Amniotic epithelial cell (primary cell): ENCODE data around the gene GIMAP8.
A peak's percentile ranks its signal among the peaks of the same experiment; 100 is the strongest.
"Not testable (repeated sequence)": the region's sequence is repeated elsewhere in the genome, so short reads cannot be mapped to it uniquely, and the experiment has no call there.

Experiments used
- DNase-seq: peaks from one replicate; pipeline ENCODE4 v3.0.0-alpha.2; 2010; ENCODE audit warnings: low read depth

The GIMAP8 gene

GRCh38 chr7:150435390-150436073 is 14.9 kb upstream of the GIMAP8 start:
- no peak for DNase-seq

DNA sequence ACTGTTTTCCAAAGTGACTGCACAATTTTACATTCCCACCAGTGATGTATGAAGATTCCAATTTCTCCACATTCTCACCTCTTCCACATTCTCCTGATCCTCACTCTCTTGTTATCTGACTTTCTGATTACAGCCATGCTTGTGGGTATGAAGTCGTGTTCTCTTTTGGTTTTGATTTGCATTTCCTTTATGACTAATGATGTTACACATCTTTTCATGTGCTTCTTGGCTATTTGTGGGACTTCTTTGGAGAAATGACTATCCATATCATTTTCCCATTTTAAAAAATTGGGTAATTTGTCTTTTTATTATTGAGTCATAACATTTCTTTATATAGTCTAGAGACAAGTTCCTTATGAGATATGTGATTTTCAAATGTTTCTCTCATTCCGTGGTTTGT is 10.5 kb upstream of the GIMAP8 start:
- DNase-seq, result peak; percentile 61

DNA sequence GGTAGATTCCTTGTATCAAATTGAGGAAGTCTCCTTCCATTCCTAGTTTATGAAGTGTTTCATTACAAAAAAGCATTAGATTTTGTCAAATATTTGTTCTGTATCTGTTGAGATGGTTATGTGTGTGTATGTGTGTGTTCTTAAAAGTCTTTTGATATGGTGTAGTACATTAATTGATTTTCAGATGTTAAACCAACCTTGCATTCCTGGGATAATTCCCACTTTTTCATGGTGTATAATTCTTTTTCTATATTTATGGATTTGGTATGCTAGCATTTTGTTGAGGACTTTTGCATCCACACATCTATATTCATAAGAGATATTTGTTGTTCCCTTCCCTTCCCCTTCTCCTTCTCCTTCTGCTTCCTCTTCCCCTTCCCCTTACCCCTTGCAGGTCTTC is 8.9 kb upstream of the GIMAP8 start:
- DNase-seq, result no peak

DNA sequence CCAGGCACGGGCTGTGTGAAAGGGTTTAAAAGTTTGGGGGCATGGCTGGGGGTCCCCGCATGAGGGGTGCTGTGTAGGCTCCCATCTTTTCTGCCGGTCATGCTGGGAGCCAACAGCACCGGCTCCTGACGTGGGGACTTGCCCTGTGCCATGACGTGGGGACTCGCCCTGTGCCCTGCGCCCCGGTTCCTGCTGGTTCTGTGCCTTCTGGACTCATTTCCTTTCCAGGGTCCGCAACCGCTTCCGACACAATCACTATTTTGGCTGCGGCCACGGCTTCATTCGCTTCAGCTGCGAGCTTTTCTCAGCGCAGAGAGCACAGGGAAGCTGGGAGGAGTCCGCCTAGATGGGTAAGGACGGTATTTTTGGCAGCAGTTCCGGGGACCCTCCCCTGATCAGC is 7.6 kb upstream of the GIMAP8 start:
- no peak for DNase-seq

DNA sequence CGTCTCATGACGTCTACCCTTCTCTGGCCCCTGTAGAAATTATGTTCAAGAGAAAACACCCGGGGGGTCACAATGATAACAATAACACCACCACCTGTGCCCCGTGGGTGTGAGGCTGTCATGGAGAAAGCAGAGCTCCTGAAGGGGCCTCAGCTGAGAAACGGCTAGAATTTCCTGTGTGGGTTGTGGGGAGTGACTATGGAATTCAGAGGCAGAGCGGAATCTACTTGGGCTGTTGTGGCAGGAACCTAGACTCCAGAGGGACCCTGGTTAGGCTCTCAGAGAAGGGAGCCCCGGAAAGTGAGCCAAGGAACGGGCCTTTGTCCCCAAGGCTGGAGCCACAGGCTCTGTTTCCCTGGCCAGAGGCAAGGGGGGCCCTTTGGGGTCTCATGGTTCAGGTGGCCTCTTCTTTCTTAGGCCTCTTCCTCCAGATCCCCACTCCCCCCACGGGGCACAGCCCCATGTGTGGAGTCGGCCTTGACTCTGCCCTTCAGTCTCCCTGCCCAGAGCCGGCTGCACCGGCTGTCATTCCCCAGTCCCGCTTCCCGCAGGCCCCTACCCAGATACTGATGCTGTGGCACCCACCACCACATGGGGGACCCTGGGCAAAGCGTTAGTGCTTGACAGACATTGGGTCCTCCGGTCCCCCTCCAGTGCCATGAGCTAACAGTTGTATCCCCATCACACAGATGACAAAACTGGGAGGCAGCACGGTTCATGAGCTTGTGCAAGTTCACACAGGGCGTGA is 6.5 kb upstream of the GIMAP8 start:
- DNase-seq, result no peak

DNA sequence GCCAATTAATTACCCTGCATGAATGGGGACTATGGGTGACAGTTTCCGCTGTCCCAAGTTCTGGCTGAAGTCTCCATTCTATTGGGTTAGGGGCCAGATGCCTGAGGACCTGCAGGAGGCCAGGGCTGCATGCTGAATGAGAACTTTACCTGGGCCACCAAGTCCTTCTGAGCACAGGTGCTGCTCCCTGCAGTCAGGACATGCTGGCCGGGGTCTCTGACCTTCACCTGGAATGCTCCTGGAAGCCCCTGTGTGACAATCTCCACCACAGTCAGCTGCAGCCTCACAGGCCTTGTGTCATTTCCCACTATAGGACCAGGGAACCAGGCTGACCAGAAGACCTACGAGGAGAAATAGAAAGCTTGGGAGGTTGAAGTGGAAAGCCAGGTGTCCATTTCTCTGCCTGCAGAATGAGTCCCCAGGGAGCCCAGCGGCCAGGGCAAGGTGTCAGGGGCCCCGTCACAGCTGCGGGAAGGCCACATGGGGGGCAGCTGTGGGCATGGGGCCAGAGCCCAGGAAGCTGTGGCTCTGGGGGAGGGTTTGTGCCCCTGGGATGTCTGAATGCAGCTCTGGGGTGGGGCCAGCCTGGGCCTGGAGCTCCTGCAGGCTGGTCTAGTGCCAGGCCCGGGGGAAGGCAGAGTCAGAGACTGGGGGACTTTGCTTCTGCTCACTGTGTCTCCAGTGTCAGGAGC is 5.6 kb upstream of the GIMAP8 start:
- DNase-seq, result no peak

DNA sequence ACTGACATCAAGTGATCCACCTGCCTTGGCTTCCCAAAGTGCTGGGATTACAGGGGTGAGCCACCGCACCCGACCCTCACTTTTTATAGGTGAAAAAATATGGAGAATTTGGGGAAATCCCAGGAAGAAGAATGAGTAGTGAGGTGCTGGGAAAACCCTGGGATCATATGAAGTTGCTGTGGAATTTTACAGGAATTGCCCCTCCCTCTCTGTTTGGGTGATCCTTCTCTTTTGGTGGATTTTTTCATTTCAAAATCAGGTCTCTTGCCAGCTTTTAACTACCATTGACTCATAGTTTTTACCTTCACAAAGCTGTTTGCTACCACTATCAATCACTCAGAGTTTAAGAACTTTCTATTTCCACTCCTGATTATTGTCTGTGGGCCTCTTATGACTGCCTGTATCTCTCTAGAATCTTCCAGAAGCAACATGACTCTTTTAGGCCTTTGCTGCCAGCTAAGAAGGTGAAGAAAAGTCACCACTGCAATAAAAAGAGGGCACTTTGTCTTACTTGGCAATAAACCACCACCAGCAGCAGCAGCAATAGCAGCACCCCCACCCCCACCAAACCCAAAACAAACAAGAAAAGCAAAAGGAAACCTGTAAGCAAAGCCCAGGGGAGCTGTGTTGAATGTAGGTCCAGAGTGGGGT is 4.0 kb upstream of the GIMAP8 start:
- DNase-seq, result no peak

DNA sequence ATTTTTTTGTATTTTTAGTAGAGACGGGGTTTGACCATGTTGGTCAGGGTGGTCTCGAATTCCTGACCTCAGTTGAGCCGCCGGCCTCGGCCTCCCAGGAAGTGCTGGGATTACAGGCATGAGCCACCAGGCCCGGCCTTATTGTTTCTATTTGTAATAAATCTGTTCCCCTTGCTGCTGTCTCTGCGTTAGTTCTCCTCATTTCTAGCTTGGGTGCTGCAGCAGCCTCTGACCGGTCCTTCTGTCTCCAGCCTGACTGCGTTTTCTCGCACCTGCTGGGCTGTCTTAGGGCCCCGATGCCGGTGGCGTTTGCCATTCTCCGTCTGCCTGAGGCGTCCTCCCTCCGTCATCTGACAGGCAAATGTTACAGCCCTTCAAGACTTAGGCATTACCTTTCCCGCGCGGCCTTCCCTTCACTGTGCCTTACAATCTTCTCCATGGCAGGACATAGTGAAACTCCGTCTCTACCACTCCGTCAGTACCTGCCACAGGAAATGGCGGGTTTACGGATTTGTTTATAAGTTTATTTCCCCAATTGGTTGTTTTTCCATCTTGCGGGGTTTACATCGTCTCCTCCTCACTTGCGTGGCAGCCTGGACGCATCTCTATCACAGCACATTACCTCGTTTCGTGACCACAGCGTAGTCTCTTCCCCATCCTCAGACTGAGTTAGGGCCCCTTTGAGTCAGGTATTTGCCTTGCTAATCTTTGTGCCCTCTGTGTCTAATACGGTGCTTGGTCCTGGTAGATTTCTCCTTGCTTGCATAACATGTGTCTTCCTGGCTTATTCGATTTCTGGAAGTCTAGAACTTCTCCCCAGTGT is 2.3 kb upstream of the GIMAP8 start:
- no peak for DNase-seq

DNA sequence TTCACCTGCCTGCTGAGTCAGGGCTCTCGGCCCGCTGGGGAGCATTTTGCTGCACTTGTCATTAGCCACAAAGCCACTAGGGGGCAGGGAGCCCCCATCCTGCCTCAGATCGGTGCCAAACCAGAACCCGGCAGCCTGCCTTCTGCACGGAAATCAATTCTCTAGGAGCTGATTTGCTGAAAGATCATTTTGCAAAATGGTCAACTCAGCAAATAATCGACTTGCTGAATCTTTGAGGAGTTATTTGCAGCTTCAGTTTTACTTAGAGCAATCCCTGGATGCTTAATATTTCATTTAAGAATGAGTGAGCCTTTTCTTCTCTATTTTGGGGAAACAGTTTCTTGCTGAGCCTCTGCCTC is 1.7 kb upstream of the GIMAP8 start:
- peak; percentile 16 for DNase-seq

DNA sequence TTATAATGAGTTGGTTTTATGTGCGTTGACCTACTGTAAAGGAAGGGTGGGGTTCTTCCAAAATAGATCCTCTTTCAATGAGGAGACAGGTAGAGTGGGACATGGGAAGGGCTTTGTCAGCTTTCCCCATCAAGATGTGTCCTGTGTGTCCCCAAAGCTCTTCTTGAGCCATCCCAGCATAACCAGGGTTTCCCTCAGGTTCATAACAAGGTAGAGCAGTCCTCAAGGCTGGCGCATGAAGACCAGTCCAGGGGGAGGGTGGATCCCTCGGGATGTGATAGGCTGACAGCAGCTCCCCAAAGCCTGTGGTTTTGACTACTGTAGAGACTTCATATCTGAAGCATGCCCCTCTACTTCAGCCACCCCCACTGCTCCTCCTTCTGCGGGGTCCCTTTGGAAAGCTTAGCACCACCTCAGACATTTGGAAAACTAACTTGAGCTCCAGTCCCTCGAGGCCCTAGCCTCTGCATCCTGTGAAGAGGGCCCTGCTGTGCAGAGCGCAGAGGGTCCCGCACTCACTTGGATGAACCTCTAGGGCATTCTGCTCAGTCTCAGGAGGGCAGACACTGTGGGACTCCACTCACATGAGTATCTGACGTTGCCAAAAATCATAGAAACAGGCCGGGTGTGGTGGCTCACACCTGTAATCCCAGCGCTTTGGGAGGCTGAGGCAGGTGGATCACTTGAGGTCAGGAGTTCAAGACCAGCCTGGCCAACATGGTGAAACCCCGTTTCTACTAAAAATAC is 1.1 kb upstream of the GIMAP8 start:
- DNase-seq, result no peak

DNA sequence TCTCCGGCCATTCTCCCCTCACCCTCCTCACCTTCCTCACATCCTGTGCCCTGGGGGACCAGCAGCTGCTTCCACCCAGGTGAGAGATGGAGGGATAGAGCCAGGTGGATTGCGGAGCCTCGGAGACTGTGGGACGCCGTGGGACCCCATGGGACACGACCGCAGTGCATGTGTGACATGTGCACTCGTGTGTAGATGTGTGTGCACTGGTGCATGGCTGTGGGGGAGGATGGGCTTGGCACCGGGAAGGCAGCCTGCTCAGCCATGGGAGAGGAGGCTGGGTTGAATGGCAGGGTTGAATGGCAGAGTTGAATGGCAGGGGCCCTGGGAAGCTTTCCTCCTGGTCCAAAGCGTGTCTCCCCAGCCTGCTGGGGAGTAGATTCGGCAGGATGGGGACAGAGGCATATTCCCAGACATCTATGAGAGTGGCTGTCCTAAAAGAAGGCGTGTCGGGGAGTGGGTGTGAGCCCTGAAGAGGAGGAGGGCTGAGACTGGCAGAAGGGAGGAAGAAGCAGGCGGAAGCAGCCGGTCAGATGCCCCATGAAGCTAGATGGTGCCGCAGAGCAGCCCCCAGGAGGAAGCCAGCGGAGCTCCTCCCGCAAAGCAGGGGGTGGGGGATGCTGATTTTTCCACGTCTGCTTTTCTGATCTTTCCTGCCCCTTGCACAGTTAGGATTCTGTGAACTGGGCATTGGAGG is 815 bp downstream of the GIMAP8 start:
- no peak for DNase-seq

DNA sequence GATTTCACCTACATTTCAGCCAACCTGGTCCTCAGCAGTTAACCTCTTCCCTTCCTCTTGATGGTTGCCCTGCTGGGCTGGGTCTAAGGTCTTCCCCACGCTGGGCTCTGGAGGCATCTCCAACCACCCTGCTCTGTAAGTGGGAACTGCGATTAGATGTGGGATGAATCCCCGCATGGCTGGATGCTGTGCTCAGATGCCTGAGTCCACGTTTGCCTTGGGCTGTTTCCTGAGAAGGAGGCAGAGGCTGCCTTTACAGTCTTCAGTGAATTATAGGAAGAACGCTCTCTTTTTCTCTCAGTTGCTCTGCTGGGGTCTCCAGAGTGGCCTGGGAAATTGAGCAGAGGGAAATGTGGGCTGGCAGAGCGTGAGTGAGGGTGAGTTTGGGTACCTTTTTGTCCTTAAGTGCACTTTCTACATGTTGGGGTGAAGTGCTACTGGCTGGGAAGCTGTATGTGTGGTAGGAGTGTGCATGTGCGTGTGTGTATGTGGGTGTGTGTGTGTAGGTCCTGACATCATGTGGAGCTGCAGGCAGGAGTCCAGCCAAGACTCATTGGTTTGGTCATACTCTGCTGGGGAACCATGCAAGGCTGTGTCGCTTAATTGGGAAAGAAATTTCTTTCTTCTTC is 1.5 kb downstream of the GIMAP8 start:
- DNase-seq, result no peak

DNA sequence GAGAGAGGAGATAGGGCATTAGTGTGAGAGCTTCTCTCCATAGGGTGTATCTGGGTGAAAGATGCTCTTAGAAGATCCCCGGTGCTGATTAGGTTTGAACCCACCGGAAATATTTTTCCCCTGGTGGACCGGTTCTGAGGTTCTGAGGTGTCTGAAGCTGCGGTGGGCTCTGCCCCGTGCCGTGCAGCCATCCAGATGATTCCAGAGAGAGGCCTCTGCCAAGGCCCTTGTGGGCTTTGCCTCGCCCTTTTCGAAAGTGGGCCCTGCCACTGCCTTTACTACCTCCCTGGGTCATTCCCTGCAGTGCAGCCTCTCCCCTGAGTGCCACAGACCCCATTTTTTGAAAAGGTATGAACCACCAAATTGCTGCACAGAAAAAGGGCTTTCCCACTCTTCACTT is 2.8 kb downstream of the GIMAP8 start:
- DNase-seq, result no peak

GRCh38 chr7:150453892-150454291 is 3.5 kb downstream of the GIMAP8 start:
- no peak for DNase-seq

- DNase-seq, result not testable (repeated sequence)
Observed at GRCh38 chr7:150457064-150457463, 6.6 kb downstream of the GIMAP8 start.

GRCh38 chr7:150458235-150458634 is 7.8 kb downstream of the GIMAP8 start:
- DNase-seq, result no peak

GRCh38 chr7:150458756-150459155 is 8.3 kb downstream of the GIMAP8 start:
- no peak for DNase-seq

DNA sequence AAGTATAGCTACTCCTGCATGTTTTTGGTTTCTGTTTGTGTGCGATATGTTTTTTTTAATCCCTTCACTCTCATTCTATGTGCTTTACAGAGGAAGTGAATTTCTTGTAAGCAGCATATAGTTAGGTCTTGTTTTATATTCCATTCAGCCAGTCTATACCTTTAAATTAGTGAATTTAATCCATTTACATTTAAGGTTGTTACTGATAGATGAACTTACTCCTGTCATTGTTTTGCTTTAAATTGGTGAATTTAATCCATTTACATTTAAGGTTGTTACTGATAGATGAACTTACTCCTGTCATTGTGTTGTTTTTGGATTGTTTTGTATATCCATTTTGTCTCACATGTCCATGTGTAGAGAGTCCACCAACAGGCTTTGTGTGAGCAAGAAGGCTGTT is 11.1 kb downstream of the GIMAP8 start:
- DNase-seq, result no peak

DNA sequence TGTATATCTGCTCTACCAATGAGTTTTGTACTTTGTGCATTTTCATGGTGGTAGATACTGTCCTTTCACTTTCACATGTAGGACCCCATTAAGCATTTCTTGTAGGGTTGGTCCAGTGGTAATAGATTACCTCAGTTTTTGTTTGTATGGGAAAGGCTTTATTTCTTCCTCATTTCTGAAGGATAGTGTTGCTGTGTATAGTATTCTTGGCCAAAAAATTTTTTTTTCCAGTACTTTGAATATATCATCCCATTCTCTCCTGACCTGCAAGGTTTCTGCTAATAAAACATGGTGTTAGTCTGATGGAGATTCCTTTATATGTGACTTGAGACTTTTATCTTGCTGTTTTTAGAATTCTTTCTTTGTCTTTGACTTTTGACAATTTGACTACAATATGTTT is 12.0 kb downstream of the GIMAP8 start:
- DNase-seq, result no peak

DNA sequence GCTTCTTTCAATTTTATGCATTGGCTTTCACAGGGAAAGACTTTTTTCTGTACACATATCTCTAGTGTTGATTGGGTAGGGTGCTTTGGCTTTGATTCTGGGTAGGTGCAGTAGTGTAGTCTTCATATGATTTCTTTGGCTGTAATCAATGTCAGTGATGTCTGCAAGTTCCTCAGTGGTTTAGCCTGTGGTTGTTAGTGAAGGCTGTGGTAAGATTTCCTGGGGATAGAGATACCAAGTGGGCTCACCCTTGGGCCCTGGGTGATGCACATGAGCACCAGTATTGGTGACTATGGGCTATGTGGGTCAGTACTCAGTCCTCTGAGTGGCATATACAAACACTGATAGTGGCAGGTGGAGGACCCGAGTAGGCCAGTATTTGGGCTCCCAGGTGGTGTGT is 13.0 kb downstream of the GIMAP8 start:
- no peak for DNase-seq
